Stomach (tissue), 4 donors: ENCODE data around the gene ARL6IP5.

Source experiments
- CTCF ChIP-seq, 7 experiments: fragments of 450-650 bp in 4 of 7; fragments of 200-600 bp in 3 of 7; sonication (generic) in 3 of 7; IDR thresholded peaks; one replicate each; pipeline ENCODE4 v1.5.1; 2016 to 2019; ENCODE audit warnings: antibody characterized with exemption in 7 of 7, control low read depth in 2 of 7, mild to moderate bottlenecking in 1 of 7
- EP300 ChIP-seq: sonication (generic); formaldehyde crosslinking; IDR thresholded peaks from one replicate; pipeline ENCODE4 v1.6.1; 2017; ENCODE audit warnings: antibody characterized with exemption
- POLR2A ChIP-seq, 4 donors: fragments of 450-650 bp; IDR thresholded peaks; one replicate each; pipeline ENCODE4 v1.6.1; 2016; ENCODE audit warnings: antibody characterized with exemption in 4 of 4, control low read depth in 2 of 4, mild to moderate bottlenecking in 1 of 4, moderate library complexity in 1 of 4
- POLR2AphosphoS5 ChIP-seq, 3 donors: sonication (generic); formaldehyde crosslinking; IDR thresholded peaks; one replicate each; pipeline ENCODE4 v1.6.1; 2016; ENCODE audit warnings: antibody characterized with exemption in 3 of 3

DNA sequence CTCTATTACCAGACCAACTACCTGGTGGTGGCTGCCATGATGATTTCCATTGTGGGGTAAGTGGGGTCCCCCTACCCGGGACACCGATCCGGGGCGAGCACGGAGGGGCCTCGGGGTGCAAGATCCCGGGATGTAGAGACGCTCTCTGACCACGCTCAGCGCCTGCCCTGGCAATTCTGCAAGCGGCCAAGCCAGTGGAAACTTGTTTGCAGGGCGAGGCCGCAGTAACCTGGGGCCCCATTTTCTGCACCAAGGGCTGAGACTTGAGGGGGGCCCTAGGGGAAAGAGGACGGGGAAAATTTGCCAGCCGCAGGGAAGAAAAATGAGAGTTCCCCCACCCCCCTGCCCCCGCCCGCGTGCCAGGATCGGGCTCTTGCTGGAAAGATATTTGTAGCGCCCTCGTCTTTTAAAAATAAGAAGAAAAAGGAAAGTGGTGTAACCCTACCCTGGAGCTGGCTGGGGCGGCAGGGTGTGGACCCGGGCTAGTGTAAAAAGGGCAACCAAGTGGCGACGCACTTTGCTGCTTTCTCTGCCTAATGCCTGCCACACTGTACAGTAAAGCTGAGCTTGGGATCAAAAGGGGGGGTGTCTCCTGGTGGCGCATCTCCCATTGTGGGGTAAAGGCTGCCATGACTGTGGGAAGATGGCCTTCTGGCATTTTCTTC is 563 bp downstream of the ARL6IP5 start:
- TF ChIP-seq CTCF (IDR thresholded peaks at IDR 0.05) (no peak), POLR2AphosphoS5 (IDR thresholded peaks at IDR 0.05) (no peak), POLR2A (IDR thresholded peaks at IDR 0.05) (no peak), EP300 (no peak)
